Left lobe of liver (tissue), 2 donors: Measurements from ENCODE around the gene OLFM2. TPM values are rescaled to one million over a fixed set of nuclear protein-coding genes. Genes with fewer than 3 reads are reported as not detected.
"Not testable (repeated sequence)": the region's sequence is repeated elsewhere in the genome, so short reads cannot be mapped to it uniquely, and the experiment has no call there.

Experiments used
- ATAC-seq: fragments of 200-7000 bp; cut with Tn5 transposase; one replicate; pipeline ENCODE4 v1.9.1; 2020; ENCODE audit warnings: mild to moderate bottlenecking, moderate library complexity
- DNase-seq: peaks from one replicate; pipeline ENCODE4 v3.0.0-alpha.2; 2020; ENCODE audit warnings: low spot score
- total RNA-seq: library from RNA; stranded (reverse); gene quantifications from one replicate; pipeline ENCODE4 v1.2.1, GENCODE V29; 2021
- donor health status: DM: no; HTN: no; CAD: no; lungs with moderate emphysema.
- donor health status: DM: no; HTN: yes; CAD: no.

OLFM2 gene
- total RNA-seq, 1 donor from 2014 or later = 29.0 TPM

DNA sequence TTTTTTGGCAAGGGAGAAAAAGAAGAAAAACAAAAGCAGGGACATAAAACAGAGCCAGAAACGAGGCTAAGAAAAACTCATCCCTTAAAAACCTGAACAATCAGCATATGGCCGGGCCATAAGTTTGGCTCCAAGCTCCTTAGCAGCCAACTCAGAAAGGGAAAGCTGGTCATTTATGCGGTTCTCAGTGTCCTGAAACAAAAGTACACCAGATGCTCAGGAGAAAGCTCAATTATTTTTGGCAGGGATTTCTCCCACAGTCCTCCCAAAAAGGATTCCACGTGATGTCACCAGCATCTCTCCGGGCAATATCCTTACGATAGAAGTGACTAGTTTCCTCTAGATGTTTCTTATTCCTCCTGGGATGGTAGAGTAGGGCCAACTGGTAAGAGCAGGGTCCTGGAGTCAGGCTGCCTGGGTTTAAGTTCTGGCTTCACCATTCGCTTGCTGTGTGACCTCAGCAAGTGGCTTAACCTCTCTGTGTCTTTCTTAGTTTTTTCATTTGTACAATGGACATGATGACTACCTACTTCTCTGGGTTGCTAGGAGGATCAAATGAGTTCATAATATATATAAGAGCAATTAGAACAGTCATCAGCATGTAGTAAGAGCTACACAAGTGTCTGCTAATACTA, 67.2 kb downstream of the OLFM2 start:
- ATAC-seq = no peak
- DNase-seq = no peak

- ATAC-seq (no peak), DNase-seq (no peak)
Measured at GRCh38 chr19:9865732-9866501, 70.4 kb downstream of the OLFM2 start.

GRCh38 chr19:9863759-9864158, 72.6 kb downstream of the OLFM2 start:
- ATAC-seq = no peak
- DNase-seq = no peak

DNA sequence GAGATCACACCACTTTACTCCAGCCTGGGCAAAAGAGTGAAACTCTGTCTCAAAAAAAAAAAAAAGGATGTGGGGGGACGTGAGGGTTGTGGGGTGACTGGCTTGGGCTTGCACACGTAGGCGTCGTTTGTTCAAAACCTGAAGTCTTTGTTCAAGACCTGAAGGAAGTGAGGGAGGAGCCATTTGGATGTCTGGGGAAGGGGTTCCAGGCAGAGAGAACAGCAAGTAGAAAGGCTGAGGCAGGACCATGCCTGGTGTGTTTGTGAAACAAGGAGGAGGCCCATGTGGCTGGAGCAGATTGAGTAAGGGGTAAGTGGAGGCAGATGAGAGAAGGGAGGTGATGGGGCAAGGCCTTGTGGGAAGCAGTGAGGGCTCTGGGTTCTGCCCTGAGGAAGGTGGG, 73.4 kb downstream of the OLFM2 start:
- DNase-seq = no peak
- ATAC-seq = no peak

- no peak for ATAC-seq
Measured at GRCh38 chr19:9861503-9861902, 74.8 kb downstream of the OLFM2 start.

GRCh38 chr19:9860407-9860806, 75.9 kb downstream of the OLFM2 start:
- ATAC-seq (no peak), DNase-seq (no peak)

More at GRCh38 chr19:9861503-9861902, 74.8 kb downstream of the OLFM2 start:
- no peak for DNase-seq

GRCh38 chr19:9858766-9859165, 77.5 kb downstream of the OLFM2 start:
- no peak for DNase-seq
- no peak for ATAC-seq

GRCh38 chr19:9857920-9858746, 78.2 kb downstream of the OLFM2 start:
- no peak for ATAC-seq

GRCh38 chr19:9857076-9857721, 79.1 kb downstream of the OLFM2 start:
- ATAC-seq (no peak), DNase-seq (no peak)

More at GRCh38 chr19:9857920-9858746, 78.2 kb downstream of the OLFM2 start:
- no peak for DNase-seq

DNA sequence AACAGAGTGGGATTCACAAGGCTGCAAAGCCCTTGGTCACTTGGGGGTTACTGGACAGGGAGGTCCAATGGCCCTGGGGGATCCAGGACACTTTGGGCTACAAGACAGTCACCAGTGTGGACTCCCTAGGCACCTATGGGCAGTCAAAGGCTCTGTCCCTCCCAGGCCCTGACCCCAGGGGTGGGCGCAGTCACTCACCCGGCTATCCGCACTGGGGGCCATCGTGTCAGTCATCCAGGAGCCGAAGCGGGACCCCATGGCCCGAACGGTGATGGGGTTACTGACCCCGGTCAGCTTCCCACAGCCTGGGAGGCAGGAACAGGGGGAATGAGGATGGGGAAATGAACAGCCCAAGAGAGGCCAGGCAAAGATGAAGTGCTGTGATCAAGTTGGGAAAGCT, 79.7 kb downstream of the OLFM2 start:
- DNase-seq (no peak), ATAC-seq (no peak)

GRCh38 chr19:9854282-9854846, 82.0 kb downstream of the OLFM2 start:
- ATAC-seq = no peak

GRCh38 chr19:9850235-9850959, 85.9 kb downstream of the OLFM2 start:
- DNase-seq (no peak), ATAC-seq (no peak)

More at GRCh38 chr19:9854282-9854846, 82.0 kb downstream of the OLFM2 start:
- no peak for DNase-seq

- ATAC-seq (no peak), DNase-seq (no peak)
Measured at GRCh38 chr19:9849791-9850190, 86.5 kb downstream of the OLFM2 start.

GRCh38 chr19:9848762-9849161, 87.6 kb downstream of the OLFM2 start:
- no peak for ATAC-seq
- no peak for DNase-seq

GRCh38 chr19:9848060-9848459, 88.3 kb downstream of the OLFM2 start:
- peak; percentile 54 for ATAC-seq
- DNase-seq = no peak

DNA sequence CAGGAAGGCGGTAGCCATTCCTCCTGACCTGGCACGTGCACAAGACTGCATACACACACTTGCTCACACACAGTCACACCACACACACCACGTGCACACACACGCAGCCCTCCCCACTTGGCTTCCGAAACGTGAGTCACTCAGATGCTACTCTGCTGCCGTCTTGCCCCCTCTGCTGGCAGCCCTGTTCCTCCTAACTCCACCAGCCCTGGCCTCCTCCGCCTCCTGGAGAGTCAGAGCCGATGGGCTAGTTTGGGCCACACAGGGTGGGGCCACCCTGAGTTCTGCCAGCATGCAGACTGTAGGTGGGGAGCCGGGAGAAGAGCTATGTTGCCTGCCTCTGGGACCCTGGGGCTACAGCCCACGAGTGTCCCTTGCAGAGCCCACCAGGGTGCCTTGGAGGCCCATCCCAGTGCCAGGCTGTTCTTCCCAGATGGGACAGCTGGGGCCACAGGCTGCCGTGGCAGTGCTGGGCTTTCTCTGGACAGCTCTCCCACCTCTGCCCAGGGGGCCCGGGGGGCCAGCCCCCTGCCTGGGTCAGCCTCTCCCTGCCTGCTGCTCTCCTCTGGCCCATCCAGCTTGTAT, 89.1 kb downstream of the OLFM2 start:
- peak; percentile 58 for ATAC-seq

GRCh38 chr19:9843626-9844273, 92.6 kb downstream of the OLFM2 start:
- not testable (repeated sequence) for DNase-seq, ATAC-seq

More for the DNA sequence above, 89.1 kb downstream of the OLFM2 start:
- DNase-seq = no peak

- no peak for ATAC-seq
- DNase-seq = no peak
Measured at GRCh38 chr19:9842834-9843625, 93.3 kb downstream of the OLFM2 start.
